ENCODE measurements around the gene KLF7.

KLF7 gene

GRCh38 chr2:207148020-207148419 lies 17.7 kb downstream of the KLF7 start:
- no peak for DNase-seq

- DNase-seq = no peak
Observed at GRCh38 chr2:207144173-207144785, 21.5 kb downstream of the KLF7 start.

- DNase-seq = peak in 1 of 2 experiments; percentile 39
Observed at GRCh38 chr2:207143215-207144172, 22.3 kb downstream of the KLF7 start.

- no peak for DNase-seq
Observed at GRCh38 chr2:207142461-207142860, 23.3 kb downstream of the KLF7 start.

GRCh38 chr2:207141386-207141785 lies 24.4 kb downstream of the KLF7 start:
- DNase-seq = no peak

GRCh38 chr2:207140265-207140664 lies 25.5 kb downstream of the KLF7 start:
- no peak for DNase-seq

- DNase-seq = no peak
Observed at GRCh38 chr2:207139552-207139951, 26.2 kb downstream of the KLF7 start.

GRCh38 chr2:207138627-207139297 lies 27.0 kb downstream of the KLF7 start:
- no peak for DNase-seq

- DNase-seq = no peak
Observed at GRCh38 chr2:207137596-207138337, 28.0 kb downstream of the KLF7 start.

- no peak for DNase-seq
Observed at GRCh38 chr2:207136874-207137273, 28.9 kb downstream of the KLF7 start.

GRCh38 chr2:207135801-207136457 lies 29.8 kb downstream of the KLF7 start:
- no peak for DNase-seq

- DNase-seq = no peak
Observed at GRCh38 chr2:207135340-207135739, 30.4 kb downstream of the KLF7 start.

- DNase-seq = no peak
Observed at GRCh38 chr2:207133820-207134519, 31.8 kb downstream of the KLF7 start.

- no peak for DNase-seq
Observed at GRCh38 chr2:207133458-207133819, 32.3 kb downstream of the KLF7 start.

GRCh38 chr2:207132019-207132418 lies 33.7 kb downstream of the KLF7 start:
- no peak for DNase-seq

- no peak for DNase-seq
Observed at GRCh38 chr2:207131594-207131993, 34.2 kb downstream of the KLF7 start.

GRCh38 chr2:207130958-207131521 lies 34.7 kb downstream of the KLF7 start:
- no peak for DNase-seq

- no peak for DNase-seq
Observed at GRCh38 chr2:207129821-207130220, 35.9 kb downstream of the KLF7 start.

GRCh38 chr2:207128867-207129266 lies 36.9 kb downstream of the KLF7 start:
- no peak for DNase-seq

GRCh38 chr2:207126724-207127308 lies 38.9 kb downstream of the KLF7 start:
- DNase-seq = no peak

GRCh38 chr2:207123776-207124391 lies 41.9 kb downstream of the KLF7 start:
- DNase-seq = no peak

All from stimulated activated CD4-positive, alpha-beta T cell treated with anti-CD3 and anti-CD28 coated beads, Interleukin-4, amount 100 ng/mL, for 4 hours (primary cell).